OCI-LY7 (cell line): Measurements from ENCODE around the gene HDAC4.

Source experiments
- CTCF ChIP-seq: fragments of 200-600 bp; sonication (generic); conservative IDR thresholded peaks from 2 replicates; pipeline ENCODE4 v1.5.1; 2014; ENCODE audit warnings: mild to moderate bottlenecking, antibody characterized with exemption, low read length, moderate library complexity, mixed read lengths
- EZH2phosphoT487 ChIP-seq: fragments of 200-600 bp; sonication (generic); IDR thresholded peaks from 2 replicates; pipeline ENCODE4 v1.6.1; 2018; ENCODE audit warnings: low read depth, borderline replicate concordance, mild to moderate bottlenecking, mixed run types, antibody characterized with exemption, low read length, moderate library complexity, mixed read lengths

GRCh38 chr2:239152239-239152915, 248.4 kb downstream of the HDAC4 start:
- TF ChIP-seq CTCF, result no peak
- TF ChIP-seq EZH2phosphoT487, result no peak
